Neural cell (in vitro differentiated cells): Measurements from ENCODE around the gene NR1H4.

Experiments
- EZH2 ChIP-seq: fragments of 200-600, 300-800 bp; shearing (Covaris generic), sonication (generic); IDR thresholded peaks from 2 replicates; pipeline ENCODE4 v1.6.1; 2014; ENCODE audit warnings: antibody characterized with exemption, low read length, borderline replicate concordance, mild to moderate bottlenecking; ENCODE audit not compliant: insufficient read depth, poor library complexity, severe bottlenecking
- MXI1 ChIP-seq: fragments of 450-650 bp; conservative IDR thresholded peaks from 2 replicates; pipeline ENCODE4 v1.6.1; 2014; ENCODE audit warnings: antibody characterized with exemption, mild to moderate bottlenecking; ENCODE audit not compliant: poor library complexity, severe bottlenecking
- POLR2AphosphoS5 ChIP-seq: IDR thresholded peaks from 2 replicates; pipeline ENCODE4 v1.6.1; 2012
- SMC3 ChIP-seq: fragments of 450-650 bp; conservative IDR thresholded peaks from 2 replicates; pipeline ENCODE4 v1.6.1; 2014; ENCODE audit warnings: antibody characterized with exemption, mild to moderate bottlenecking, moderate library complexity; ENCODE audit not compliant: poor library complexity
- TAF1 ChIP-seq: IDR thresholded peaks from 2 replicates; pipeline ENCODE4 v1.6.1; 2012; ENCODE audit warnings: low read depth
- TF ChIP-seq, protein P1 (sequence below): fragments of 450-650 bp; IDR thresholded peaks from 2 replicates; pipeline ENCODE4 v1.5.1; 2014; ENCODE audit warnings: antibody characterized with exemption, mild to moderate bottlenecking, moderate library complexity; ENCODE audit not compliant: poor library complexity, severe bottlenecking

- TF ChIP-seq EZH2 (no peak), TAF1 (no peak), SMC3 (no peak), MXI1 (no peak), POLR2AphosphoS5 (no peak)
- TF ChIP-seq, protein P1, sequence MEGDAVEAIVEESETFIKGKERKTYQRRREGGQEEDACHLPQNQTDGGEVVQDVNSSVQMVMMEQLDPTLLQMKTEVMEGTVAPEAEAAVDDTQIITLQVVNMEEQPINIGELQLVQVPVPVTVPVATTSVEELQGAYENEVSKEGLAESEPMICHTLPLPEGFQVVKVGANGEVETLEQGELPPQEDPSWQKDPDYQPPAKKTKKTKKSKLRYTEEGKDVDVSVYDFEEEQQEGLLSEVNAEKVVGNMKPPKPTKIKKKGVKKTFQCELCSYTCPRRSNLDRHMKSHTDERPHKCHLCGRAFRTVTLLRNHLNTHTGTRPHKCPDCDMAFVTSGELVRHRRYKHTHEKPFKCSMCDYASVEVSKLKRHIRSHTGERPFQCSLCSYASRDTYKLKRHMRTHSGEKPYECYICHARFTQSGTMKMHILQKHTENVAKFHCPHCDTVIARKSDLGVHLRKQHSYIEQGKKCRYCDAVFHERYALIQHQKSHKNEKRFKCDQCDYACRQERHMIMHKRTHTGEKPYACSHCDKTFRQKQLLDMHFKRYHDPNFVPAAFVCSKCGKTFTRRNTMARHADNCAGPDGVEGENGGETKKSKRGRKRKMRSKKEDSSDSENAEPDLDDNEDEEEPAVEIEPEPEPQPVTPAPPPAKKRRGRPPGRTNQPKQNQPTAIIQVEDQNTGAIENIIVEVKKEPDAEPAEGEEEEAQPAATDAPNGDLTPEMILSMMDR, result no peak
These were observed 54.4 kb downstream of the NR1H4 start for GRCh38 chr12:100528034-100528433.
